H1 (cell line): Measurements from ENCODE around the gene TNFAIP8.

Experiments used
- ASH2L ChIP-seq: fragments of 200-600, 300-600 bp; sonication (generic); IDR thresholded peaks from one replicate; pipeline ENCODE4 v1.7.1; 2017; ENCODE audit warnings: low read length
- CBX5 ChIP-seq: fragments of 300-800, 300-1000 bp; sonication (generic); IDR thresholded peaks from 2 replicates; pipeline ENCODE4 v1.7.1; 2016; ENCODE audit warnings: antibody characterized with exemption, low read length, low read depth
- CEBPB ChIP-seq: IDR thresholded peaks from 2 replicates; pipeline ENCODE4 v1.6.1; 2012; ENCODE audit warnings: low read depth, low read length
- GABPA ChIP-seq: IDR thresholded peaks from 2 replicates; pipeline ENCODE4 v1.6.1; 2011; ENCODE audit warnings: mild to moderate bottlenecking, low read length, moderate library complexity, borderline replicate concordance; ENCODE audit not compliant: insufficient read depth
- JUND ChIP-seq: IDR thresholded peaks from 2 replicates; pipeline ENCODE4 v1.6.1; 2011; ENCODE audit warnings: mild to moderate bottlenecking, improper control_type of control experiment, low read length
- KDM1A ChIP-seq: fragments of 200-600, 300-600 bp; sonication (generic); IDR thresholded peaks from 2 replicates; pipeline ENCODE4 v1.7.1; 2016; ENCODE audit warnings: mild to moderate bottlenecking, low read length, borderline replicate concordance
- KDM5A ChIP-seq: fragments of 200-600 bp; IDR thresholded peaks from 2 replicates; pipeline ENCODE4 v1.7.1; 2012; ENCODE audit warnings: mild to moderate bottlenecking, low read length, inconsistent platforms, mixed read lengths
- MAX ChIP-seq: IDR thresholded peaks from 2 replicates; pipeline ENCODE4 v1.6.1; 2012; ENCODE audit warnings: inconsistent platforms
- RAD21 ChIP-seq, 2 experiments: IDR thresholded peaks in 1 of 2; conservative IDR thresholded peaks in 1 of 2; 2 replicates each; pipeline ENCODE4 v1.6.1; 2011; ENCODE audit warnings: low read depth in 2 of 2, low read length in 2 of 2, improper control_type of control experiment in 1 of 2, inconsistent platforms in 1 of 2, mild to moderate bottlenecking in 1 of 2, moderate library complexity in 1 of 2
- SUZ12 ChIP-seq: fragments of 200-600 bp; sonication (generic); IDR thresholded peaks from 2 replicates; pipeline ENCODE4 v1.6.1; 2012; ENCODE audit warnings: mild to moderate bottlenecking, inconsistent platforms, low read length, moderate library complexity, mixed read lengths
- YY1 ChIP-seq: IDR thresholded peaks from 2 replicates; pipeline ENCODE4 v1.6.1; 2011; ENCODE audit warnings: low read depth, mild to moderate bottlenecking, low read length
- TF ChIP-seq, protein P1 (sequence below), 3 experiments: IDR thresholded peaks; 1 replicate in 2 of 3; 2 replicates in 1 of 3; pipeline versions ENCODE4 v1.5.1 to v1.6.1; 2011; ENCODE audit warnings: low read length in 3 of 3, mild to moderate bottlenecking in 3 of 3, inconsistent platforms in 2 of 3, low read depth in 1 of 3, moderate library complexity in 1 of 3; ENCODE audit not compliant: insufficient read depth in 1 of 3; ENCODE audit errors: control extremely low read depth in 1 of 3
- TF ChIP-seq, protein P2 (sequence below): IDR thresholded peaks from 2 replicates; pipeline ENCODE4 v1.6.1; 2011; ENCODE audit warnings: low read length, improper control_type of control experiment

DNA sequence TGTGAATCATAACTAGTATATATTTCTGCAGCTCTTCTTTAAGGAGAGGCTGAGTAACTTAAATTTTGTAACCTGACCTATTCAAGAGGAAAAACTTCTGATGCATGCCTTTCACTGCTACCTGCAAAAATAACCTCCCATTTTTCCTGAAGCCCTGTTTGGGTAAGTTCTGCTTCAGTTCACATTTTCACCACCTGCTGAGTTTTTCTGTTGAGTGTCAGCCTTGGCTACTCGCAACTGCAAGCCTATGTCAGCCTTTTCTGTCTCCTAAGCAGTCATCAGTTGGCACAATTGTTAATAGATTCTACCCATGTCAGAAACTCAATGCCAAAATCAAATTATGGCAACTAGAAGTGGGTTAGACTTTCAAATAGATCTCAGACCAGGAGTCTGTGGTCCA, 8.2 kb upstream of the TNFAIP8 start:
- TF ChIP-seq ASH2L (no peak), JUND (no peak), CEBPB (no peak), YY1 (no peak), MAX (no peak), KDM5A (no peak), RAD21 (IDR thresholded peaks at IDR 0.05 in 1 of 2, conservative IDR thresholded peaks at IDR 0.05 in 1 of 2; ENCODE audit: low read depth in 2 of 2, low read length in 2 of 2) (no peak), CBX5 (no peak), SUZ12 (no peak), KDM1A (no peak), GABPA (no peak)
- TF ChIP-seq, protein P1, sequence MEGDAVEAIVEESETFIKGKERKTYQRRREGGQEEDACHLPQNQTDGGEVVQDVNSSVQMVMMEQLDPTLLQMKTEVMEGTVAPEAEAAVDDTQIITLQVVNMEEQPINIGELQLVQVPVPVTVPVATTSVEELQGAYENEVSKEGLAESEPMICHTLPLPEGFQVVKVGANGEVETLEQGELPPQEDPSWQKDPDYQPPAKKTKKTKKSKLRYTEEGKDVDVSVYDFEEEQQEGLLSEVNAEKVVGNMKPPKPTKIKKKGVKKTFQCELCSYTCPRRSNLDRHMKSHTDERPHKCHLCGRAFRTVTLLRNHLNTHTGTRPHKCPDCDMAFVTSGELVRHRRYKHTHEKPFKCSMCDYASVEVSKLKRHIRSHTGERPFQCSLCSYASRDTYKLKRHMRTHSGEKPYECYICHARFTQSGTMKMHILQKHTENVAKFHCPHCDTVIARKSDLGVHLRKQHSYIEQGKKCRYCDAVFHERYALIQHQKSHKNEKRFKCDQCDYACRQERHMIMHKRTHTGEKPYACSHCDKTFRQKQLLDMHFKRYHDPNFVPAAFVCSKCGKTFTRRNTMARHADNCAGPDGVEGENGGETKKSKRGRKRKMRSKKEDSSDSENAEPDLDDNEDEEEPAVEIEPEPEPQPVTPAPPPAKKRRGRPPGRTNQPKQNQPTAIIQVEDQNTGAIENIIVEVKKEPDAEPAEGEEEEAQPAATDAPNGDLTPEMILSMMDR (IDR thresholded peaks at IDR 0.05; ENCODE audit: control extremely low read depth in 1 of 3, insufficient read depth in 1 of 3, low read depth in 1 of 3, low read length in 3 of 3): no peak
- TF ChIP-seq, protein P2, sequence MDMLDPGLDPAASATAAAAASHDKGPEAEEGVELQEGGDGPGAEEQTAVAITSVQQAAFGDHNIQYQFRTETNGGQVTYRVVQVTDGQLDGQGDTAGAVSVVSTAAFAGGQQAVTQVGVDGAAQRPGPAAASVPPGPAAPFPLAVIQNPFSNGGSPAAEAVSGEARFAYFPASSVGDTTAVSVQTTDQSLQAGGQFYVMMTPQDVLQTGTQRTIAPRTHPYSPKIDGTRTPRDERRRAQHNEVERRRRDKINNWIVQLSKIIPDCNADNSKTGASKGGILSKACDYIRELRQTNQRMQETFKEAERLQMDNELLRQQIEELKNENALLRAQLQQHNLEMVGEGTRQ: no peak
